Progenitor cell of endocrine pancreas (in vitro differentiated cells): ENCODE measurements around the gene RASGRP4. TPM values are rescaled to one million over a fixed set of nuclear protein-coding genes. Genes with fewer than 3 reads are reported as not detected.
"Not testable (repeated sequence)": the region's sequence is repeated elsewhere in the genome, so short reads cannot be mapped to it uniquely, and the experiment has no call there.

Experiments
- DNase-seq: peaks from one replicate; pipeline ENCODE4 v3.0.0; 2021; ENCODE audit warnings: low spot score; ENCODE audit not compliant: unreplicated experiment
- H3K27ac Mint-ChIP-seq: 2 replicates; pipeline ENCODE4 v1.8.0; 2021; ENCODE audit warnings: mild to moderate bottlenecking, moderate library complexity, mixed read lengths
- H3K27me3 Mint-ChIP-seq: 2 replicates; pipeline ENCODE4 v1.8.0; 2021; ENCODE audit warnings: mixed read lengths
- H3K36me3 Mint-ChIP-seq: 2 replicates; pipeline ENCODE4 v1.8.0; 2022; ENCODE audit warnings: mixed read lengths; ENCODE audit not compliant: insufficient read depth
- H3K4me1 Mint-ChIP-seq: 2 replicates; pipeline ENCODE4 v1.8.0; 2021; ENCODE audit warnings: low read depth, mixed read lengths
- H3K4me3 Mint-ChIP-seq: 2 replicates; pipeline ENCODE4 v1.8.0; 2021; ENCODE audit warnings: low read depth, mild to moderate bottlenecking, moderate library complexity, mixed read lengths
- H3K9me3 Mint-ChIP-seq: 2 replicates; pipeline ENCODE4 v1.8.0; 2021; ENCODE audit warnings: low read depth, mixed read lengths
- CTCF ChIP-seq: fragments of 200-600 bp; sonication (generic); IDR thresholded peaks from one replicate; pipeline ENCODE4 v1.5.0; 2021; ENCODE audit warnings: antibody characterized with exemption, mild to moderate bottlenecking; ENCODE audit not compliant: unreplicated experiment
- long read RNA-seq: library from polyadenylated mRNA; unstranded; transcript quantifications from one replicate; pipeline ENCODE4 v2.0.0, GENCODE V29; 2020
- total RNA-seq: library from RNA; stranded (reverse); gene quantifications from 2 replicates; pipeline ENCODE4 v1.2.1, GENCODE V29; 2021

RASGRP4 gene
- not detected in 2 replicates for total RNA-seq
- long read RNA-seq = 0 reads

GRCh38 chr19:38425810-38426466 lies at the start of gene RASGRP4:
Gene RASGRP4 (minus strand): TSS chr19:38426219. CDS start chr19:38426091, 128 bp downstream.
- H3K9me3 Mint-ChIP-seq = no peaks in the 10 kb centered on the region
- DNase-seq = no peak
- no peak within 1 kb of the TSS for H3K27ac Mint-ChIP-seq
- H3K4me3 Mint-ChIP-seq = no peak within 1 kb of the TSS
- no peak for TF ChIP-seq CTCF
- peaks cover 29% of the 10 kb centered on the region for H3K27me3 Mint-ChIP-seq
- no peaks in the 10 kb centered on the region for H3K36me3 Mint-ChIP-seq
- no peaks in the 10 kb centered on the region for H3K4me1 Mint-ChIP-seq

GRCh38 chr19:38475176-38475575 lies 49.2 kb upstream of the RASGRP4 start:
- Mint-ChIP-seq H3K27me3 (peaks cover 13% of the 10 kb centered on the region), H3K4me1 (no peaks in the 10 kb centered on the region), H3K27ac (no peak overlapping the region), H3K9me3 (no peaks in the 10 kb centered on the region), H3K4me3 (no peak overlapping the region), H3K36me3 (no peaks in the 10 kb centered on the region)
- no peak for TF ChIP-seq CTCF
- no peak for DNase-seq

GRCh38 chr19:38473201-38473600 lies 47.2 kb upstream of the RASGRP4 start:
- no peak for DNase-seq
- Mint-ChIP-seq H3K27ac (no peak overlapping the region), H3K4me3 (no peak overlapping the region), H3K9me3 (no peaks in the 10 kb centered on the region), H3K27me3 (peaks cover 11% of the 10 kb centered on the region), H3K36me3 (no peaks in the 10 kb centered on the region), H3K4me1 (no peaks in the 10 kb centered on the region)
- no peak for TF ChIP-seq CTCF

GRCh38 chr19:38472725-38473124 lies 46.7 kb upstream of the RASGRP4 start:
- H3K36me3 Mint-ChIP-seq, H3K27ac Mint-ChIP-seq, H3K9me3 Mint-ChIP-seq: not testable (repeated sequence)

GRCh38 chr19:38470788-38471480 lies 44.9 kb upstream of the RASGRP4 start:
- Mint-ChIP-seq H3K4me3 (no peak overlapping the region), H3K4me1 (no peaks in the 10 kb centered on the region), H3K9me3 (no peaks in the 10 kb centered on the region), H3K27me3 (peaks cover 8% of the 10 kb centered on the region), H3K36me3 (no peaks in the 10 kb centered on the region), H3K27ac (no peak overlapping the region)
- TF ChIP-seq CTCF = no peak
- no peak for DNase-seq

More at GRCh38 chr19:38472725-38473124, 46.7 kb upstream of the RASGRP4 start:
- not testable (repeated sequence) for DNase-seq, H3K4me3 Mint-ChIP-seq, H3K27me3 Mint-ChIP-seq, H3K4me1 Mint-ChIP-seq
